Measurements from ENCODE around the gene ROCK2.

DNA sequence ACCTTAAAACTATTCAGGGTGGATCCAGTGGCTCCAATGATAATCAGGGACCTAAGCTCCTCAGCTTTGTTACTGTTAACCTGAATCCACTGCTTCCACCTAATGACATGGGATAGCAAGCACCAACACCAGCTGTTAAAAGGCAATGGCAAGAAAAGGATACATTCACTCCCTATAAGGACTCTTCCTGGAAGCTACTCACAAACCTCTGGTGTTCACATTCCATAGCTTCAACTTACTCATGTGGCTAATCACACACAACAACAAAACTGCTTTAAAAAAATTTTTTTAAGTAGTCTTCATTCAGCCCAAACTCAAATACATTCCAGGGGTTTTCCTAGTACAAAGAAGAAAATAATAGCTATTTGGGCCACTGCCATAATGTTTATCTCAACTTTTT is 24.5 kb downstream of the ROCK2 start:
- TF ChIP-seq, protein P1, sequence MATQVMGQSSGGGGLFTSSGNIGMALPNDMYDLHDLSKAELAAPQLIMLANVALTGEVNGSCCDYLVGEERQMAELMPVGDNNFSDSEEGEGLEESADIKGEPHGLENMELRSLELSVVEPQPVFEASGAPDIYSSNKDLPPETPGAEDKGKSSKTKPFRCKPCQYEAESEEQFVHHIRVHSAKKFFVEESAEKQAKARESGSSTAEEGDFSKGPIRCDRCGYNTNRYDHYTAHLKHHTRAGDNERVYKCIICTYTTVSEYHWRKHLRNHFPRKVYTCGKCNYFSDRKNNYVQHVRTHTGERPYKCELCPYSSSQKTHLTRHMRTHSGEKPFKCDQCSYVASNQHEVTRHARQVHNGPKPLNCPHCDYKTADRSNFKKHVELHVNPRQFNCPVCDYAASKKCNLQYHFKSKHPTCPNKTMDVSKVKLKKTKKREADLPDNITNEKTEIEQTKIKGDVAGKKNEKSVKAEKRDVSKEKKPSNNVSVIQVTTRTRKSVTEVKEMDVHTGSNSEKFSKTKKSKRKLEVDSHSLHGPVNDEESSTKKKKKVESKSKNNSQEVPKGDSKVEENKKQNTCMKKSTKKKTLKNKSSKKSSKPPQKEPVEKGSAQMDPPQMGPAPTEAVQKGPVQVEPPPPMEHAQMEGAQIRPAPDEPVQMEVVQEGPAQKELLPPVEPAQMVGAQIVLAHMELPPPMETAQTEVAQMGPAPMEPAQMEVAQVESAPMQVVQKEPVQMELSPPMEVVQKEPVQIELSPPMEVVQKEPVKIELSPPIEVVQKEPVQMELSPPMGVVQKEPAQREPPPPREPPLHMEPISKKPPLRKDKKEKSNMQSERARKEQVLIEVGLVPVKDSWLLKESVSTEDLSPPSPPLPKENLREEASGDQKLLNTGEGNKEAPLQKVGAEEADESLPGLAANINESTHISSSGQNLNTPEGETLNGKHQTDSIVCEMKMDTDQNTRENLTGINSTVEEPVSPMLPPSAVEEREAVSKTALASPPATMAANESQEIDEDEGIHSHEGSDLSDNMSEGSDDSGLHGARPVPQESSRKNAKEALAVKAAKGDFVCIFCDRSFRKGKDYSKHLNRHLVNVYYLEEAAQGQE (IDR thresholded peaks at IDR 0.05): no peak
- TF ChIP-seq, protein P2, sequence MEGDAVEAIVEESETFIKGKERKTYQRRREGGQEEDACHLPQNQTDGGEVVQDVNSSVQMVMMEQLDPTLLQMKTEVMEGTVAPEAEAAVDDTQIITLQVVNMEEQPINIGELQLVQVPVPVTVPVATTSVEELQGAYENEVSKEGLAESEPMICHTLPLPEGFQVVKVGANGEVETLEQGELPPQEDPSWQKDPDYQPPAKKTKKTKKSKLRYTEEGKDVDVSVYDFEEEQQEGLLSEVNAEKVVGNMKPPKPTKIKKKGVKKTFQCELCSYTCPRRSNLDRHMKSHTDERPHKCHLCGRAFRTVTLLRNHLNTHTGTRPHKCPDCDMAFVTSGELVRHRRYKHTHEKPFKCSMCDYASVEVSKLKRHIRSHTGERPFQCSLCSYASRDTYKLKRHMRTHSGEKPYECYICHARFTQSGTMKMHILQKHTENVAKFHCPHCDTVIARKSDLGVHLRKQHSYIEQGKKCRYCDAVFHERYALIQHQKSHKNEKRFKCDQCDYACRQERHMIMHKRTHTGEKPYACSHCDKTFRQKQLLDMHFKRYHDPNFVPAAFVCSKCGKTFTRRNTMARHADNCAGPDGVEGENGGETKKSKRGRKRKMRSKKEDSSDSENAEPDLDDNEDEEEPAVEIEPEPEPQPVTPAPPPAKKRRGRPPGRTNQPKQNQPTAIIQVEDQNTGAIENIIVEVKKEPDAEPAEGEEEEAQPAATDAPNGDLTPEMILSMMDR (IDR thresholded peaks at IDR 0.05; ENCODE audit: low read depth, low read length, missing input control): no peak
